ENCODE data around the gene PVALB. TPM values are rescaled to one million over a fixed set of nuclear protein-coding genes. Genes with fewer than 3 reads are reported as not detected.

The PVALB gene
- total and polyA plus RNA-seq, 2 experiments from 2014 or later: not detected

- Histone ChIP-seq H3K9me3 (ENCODE audit: low read depth) (no peaks in the 10 kb centered on the region), H4K20me1 (ENCODE audit: insufficient read depth, poor library complexity, severe bottlenecking) (no peaks in the 10 kb centered on the region), H3K79me2 (no peaks in the 10 kb centered on the region), H3K9me2 (replicated peaks; ENCODE audit: insufficient read depth) (no peaks in the 10 kb centered on the region), H3K27ac (no peak overlapping the region), H3K4me1 (ENCODE audit: insufficient read depth) (peaks cover 5% of the 10 kb centered on the region), H3K4me3 (no peak overlapping the region), H3K27me3 (peaks cover 72% of the 10 kb centered on the region), H2AFZ (no peak overlapping the region), H3K4me2 (no peak overlapping the region), H3K36me3 (replicated peaks; ENCODE audit: insufficient read depth, low read depth) (no peaks in the 10 kb centered on the region)
- DNase-seq (ENCODE audit: low spot score): no peak
- 74% methylated on average over 10 of the region's 10 CpGs for WGBS (ENCODE audit: low lambda C conversion rate, missing lambda C conversion rate)
- TF ChIP-seq EZH2 (IDR thresholded peaks at IDR 0.05; ENCODE audit: borderline replicate concordance) (no peak), EZH2phosphoT487 (IDR thresholded peaks at IDR 0.05; ENCODE audit: low read depth, severe bottlenecking, unreplicated experiment) (no peak)
Observed at GRCh38 chr22:36814801-36815200, 2.0 kb downstream of the PVALB start.

- Histone ChIP-seq H3K4me1 (ENCODE audit: insufficient read depth) (no peaks in the 10 kb centered on the region), H3K9me3 (ENCODE audit: low read depth) (no peaks in the 10 kb centered on the region), H3K4me2 (no peak overlapping the region), H2AFZ (no peak overlapping the region), H3K79me2 (no peaks in the 10 kb centered on the region), H3K27ac (no peak overlapping the region), H3K36me3 (replicated peaks; ENCODE audit: insufficient read depth, low read depth) (no peaks in the 10 kb centered on the region), H4K20me1 (ENCODE audit: insufficient read depth, poor library complexity, severe bottlenecking) (no peaks in the 10 kb centered on the region), H3K27me3 (peaks cover 37% of the 10 kb centered on the region), H3K9me2 (replicated peaks; ENCODE audit: insufficient read depth) (no peaks in the 10 kb centered on the region), H3K4me3 (no peak overlapping the region)
- TF ChIP-seq EZH2phosphoT487 (IDR thresholded peaks at IDR 0.05; ENCODE audit: low read depth, severe bottlenecking, unreplicated experiment) (no peak), CTCF (IDR thresholded peaks at IDR 0.05; ENCODE audit: poor library complexity) (no peak), EZH2 (IDR thresholded peaks at IDR 0.05; ENCODE audit: borderline replicate concordance) (no peak)
- DNase-seq (ENCODE audit: low spot score): no peak
- 94% methylated on average over 3 of the region's 3 CpGs for WGBS (ENCODE audit: low lambda C conversion rate, missing lambda C conversion rate)
Observed at GRCh38 chr22:36811094-36811800, 5.6 kb downstream of the PVALB start.

GRCh38 chr22:36809351-36809750 lies 7.5 kb downstream of the PVALB start:
- Histone ChIP-seq H3K4me1 (ENCODE audit: insufficient read depth) (no peaks in the 10 kb centered on the region), H3K79me2 (no peaks in the 10 kb centered on the region), H4K20me1 (ENCODE audit: insufficient read depth, poor library complexity, severe bottlenecking) (no peaks in the 10 kb centered on the region), H3K27ac (no peak overlapping the region), H3K4me2 (no peak overlapping the region), H3K27me3 (peaks cover 27% of the 10 kb centered on the region), H3K36me3 (replicated peaks; ENCODE audit: insufficient read depth, low read depth) (no peaks in the 10 kb centered on the region), H3K4me3 (no peak overlapping the region), H3K9me2 (replicated peaks; ENCODE audit: insufficient read depth) (no peaks in the 10 kb centered on the region), H2AFZ (no peak overlapping the region), H3K9me3 (ENCODE audit: low read depth) (no peaks in the 10 kb centered on the region)
- 92% methylated on average over 6 of the region's 6 CpGs for WGBS (ENCODE audit: low lambda C conversion rate, missing lambda C conversion rate)
- no peak for TF ChIP-seq EZH2 (IDR thresholded peaks at IDR 0.05; ENCODE audit: borderline replicate concordance)
- no peak for TF ChIP-seq EZH2phosphoT487 (IDR thresholded peaks at IDR 0.05; ENCODE audit: low read depth, severe bottlenecking, unreplicated experiment)
- TF ChIP-seq CTCF (IDR thresholded peaks at IDR 0.05; ENCODE audit: poor library complexity): no peak
- DNase-seq (ENCODE audit: low spot score): no peak

GRCh38 chr22:36808721-36809344 lies 8.0 kb downstream of the PVALB start:
- H3K9me2 ChIP-seq (replicated peaks; ENCODE audit: insufficient read depth): no peaks in the 10 kb centered on the region
- no peak overlapping the region for H3K4me3 ChIP-seq
- H3K9me3 ChIP-seq (ENCODE audit: low read depth): no peaks in the 10 kb centered on the region
- H2AFZ ChIP-seq: no peak overlapping the region
- no peaks in the 10 kb centered on the region for H3K4me1 ChIP-seq (ENCODE audit: insufficient read depth)
- peaks cover 23% of the 10 kb centered on the region for H3K27me3 ChIP-seq
- whole genome bisulfite sequencing (ENCODE audit: low lambda C conversion rate, missing lambda C conversion rate): 27% methylated on average over 1 of the region's 1 CpG
- no peak for DNase-seq (ENCODE audit: low spot score)
- H3K4me2 ChIP-seq: no peak overlapping the region
- H4K20me1 ChIP-seq (ENCODE audit: insufficient read depth, poor library complexity, severe bottlenecking): no peaks in the 10 kb centered on the region
- H3K79me2 ChIP-seq: no peaks in the 10 kb centered on the region
- H3K27ac ChIP-seq: no peak overlapping the region
- H3K36me3 ChIP-seq (replicated peaks; ENCODE audit: insufficient read depth, low read depth): no peaks in the 10 kb centered on the region
- TF ChIP-seq CTCF (IDR thresholded peaks at IDR 0.05; ENCODE audit: poor library complexity) (no peak), EZH2phosphoT487 (IDR thresholded peaks at IDR 0.05; ENCODE audit: low read depth, severe bottlenecking, unreplicated experiment) (no peak), EZH2 (IDR thresholded peaks at IDR 0.05; ENCODE audit: borderline replicate concordance) (no peak)

Measured in hepatocyte (in vitro differentiated cells).